RPMI7951 (cell line): ENCODE results near the gene SARS1. TPM values are rescaled to one million over a fixed set of nuclear protein-coding genes. Genes with fewer than 3 reads are reported as not detected.

Source experiments
- DNase-seq: peaks from one replicate; pipeline ENCODE4 v3.0.0-alpha.2; 2012; ENCODE audit warnings: low read depth
- total RNA-seq: library from RNA; depleted of rRNA; stranded (reverse); fragments of >200 nt; shearing (Covaris generic); gene quantifications from 2 replicates; pipeline ENCODE4 v1.2.3, GENCODE V29; 2014

Gene SARS1
- total RNA-seq, 1 experiment from 2014 or later: 145 TPM

DNA sequence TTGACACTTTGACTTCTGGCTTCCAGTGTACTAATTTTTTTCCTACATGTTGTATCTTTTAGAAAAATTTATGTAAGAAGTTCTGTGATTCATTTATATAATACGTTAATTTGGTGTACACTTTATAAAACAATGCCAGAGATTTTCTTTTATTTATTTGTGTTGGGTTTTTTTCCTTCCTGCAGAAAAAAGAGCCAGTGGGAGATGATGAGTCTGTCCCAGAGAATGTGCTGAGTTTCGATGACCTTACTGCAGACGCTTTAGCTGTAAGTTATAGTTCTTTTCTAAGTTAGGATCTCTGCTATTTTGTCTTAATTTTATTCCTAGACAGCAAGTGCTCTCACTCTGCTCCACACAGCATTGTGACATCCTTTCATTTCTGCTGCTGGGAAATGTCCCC lies 14.4 kb downstream of the SARS1 start:
- DNase-seq: no peak

- no peak for DNase-seq
Measured at GRCh38 chr1:109229531-109230127, 15.9 kb downstream of the SARS1 start.

GRCh38 chr1:109231066-109231465 lies 17.3 kb downstream of the SARS1 start:
- no peak for DNase-seq

- DNase-seq: no peak
Measured at GRCh38 chr1:109235137-109235536, 21.4 kb downstream of the SARS1 start.

GRCh38 chr1:109237512-109237911 lies 23.8 kb downstream of the SARS1 start:
- DNase-seq: no peak

GRCh38 chr1:109238382-109238781 lies 24.7 kb downstream of the SARS1 start:
- no peak for DNase-seq

- no peak for DNase-seq
Measured at GRCh38 chr1:109239047-109239408, 25.3 kb downstream of the SARS1 start.

GRCh38 chr1:109239409-109240068 lies 25.8 kb downstream of the SARS1 start:
- DNase-seq: peak; percentile 29

- DNase-seq: peak; percentile 74
Measured at GRCh38 chr1:109240158-109241152, 26.7 kb downstream of the SARS1 start.

GRCh38 chr1:109241344-109241743 lies 27.6 kb downstream of the SARS1 start:
- DNase-seq: no peak

DNA sequence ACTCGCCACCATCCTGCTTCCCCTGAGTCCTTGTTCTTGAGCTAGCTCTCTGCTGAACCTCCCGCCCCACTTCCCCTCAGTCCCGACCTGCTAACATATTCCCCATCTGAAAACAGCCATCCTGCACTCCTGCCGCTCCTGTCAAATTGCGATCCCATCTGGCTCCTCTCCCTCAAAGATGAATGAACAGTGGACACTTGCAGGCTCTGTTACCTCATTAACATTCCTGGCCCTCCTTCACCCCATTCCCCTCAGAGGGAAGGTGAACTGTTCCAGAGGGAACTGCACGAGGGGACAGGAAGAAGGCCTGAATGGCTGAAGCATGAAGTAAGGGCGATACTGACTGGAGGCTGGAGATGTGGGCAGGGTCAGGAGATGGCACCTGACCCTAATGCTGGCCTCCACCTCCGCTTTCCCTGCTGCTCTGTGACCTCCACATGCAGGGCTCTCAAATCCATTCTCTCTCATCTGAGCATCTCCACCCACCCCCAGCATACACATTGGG lies 28.2 kb downstream of the SARS1 start:
- DNase-seq: no peak

DNA sequence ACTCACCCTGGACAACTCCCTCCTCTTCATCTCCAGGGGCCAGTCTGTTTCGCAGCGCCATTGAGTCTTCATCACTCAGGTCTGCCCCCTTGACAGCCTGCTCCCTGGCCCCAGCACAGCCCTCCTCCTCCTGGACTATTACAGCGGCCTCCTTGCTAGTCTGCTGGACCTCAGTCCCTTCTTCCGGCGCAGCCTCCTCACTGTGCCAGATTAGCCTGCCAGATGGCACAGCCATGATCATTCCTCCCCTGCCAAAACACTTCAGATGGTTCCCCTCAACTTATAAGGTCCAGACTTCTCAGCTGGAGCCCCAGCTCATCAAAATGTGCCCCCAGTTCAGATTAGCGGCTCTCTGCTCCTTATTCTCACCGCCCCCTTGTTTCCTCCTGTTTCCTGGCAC lies 28.7 kb downstream of the SARS1 start:
- no peak for DNase-seq

- no peak for DNase-seq
Measured at GRCh38 chr1:109243221-109243620, 29.5 kb downstream of the SARS1 start.

GRCh38 chr1:109243860-109244552 lies 30.3 kb downstream of the SARS1 start:
- DNase-seq: no peak

GRCh38 chr1:109246141-109246551 lies 32.4 kb downstream of the SARS1 start:
- no peak for DNase-seq

GRCh38 chr1:109247401-109248365 lies 34.0 kb downstream of the SARS1 start:
- no peak for DNase-seq

DNA sequence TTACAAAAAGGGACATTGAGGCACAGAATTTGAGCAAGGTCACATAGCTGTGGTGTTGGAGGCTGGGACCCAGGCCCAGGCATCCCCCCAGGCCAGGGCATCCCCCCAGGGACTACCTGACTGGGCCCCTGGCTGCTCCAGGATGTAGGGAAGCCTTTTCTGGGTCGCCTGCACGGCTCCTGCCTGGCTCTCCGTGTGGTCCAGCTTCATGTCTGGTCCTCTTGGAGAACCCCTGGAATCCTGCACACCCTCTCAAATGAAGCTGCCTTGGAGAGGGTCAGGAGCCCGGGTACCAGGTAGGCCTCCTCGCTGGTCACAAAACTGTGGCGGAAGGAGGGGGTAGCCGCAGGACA lies 34.7 kb downstream of the SARS1 start:
- DNase-seq: no peak

DNA sequence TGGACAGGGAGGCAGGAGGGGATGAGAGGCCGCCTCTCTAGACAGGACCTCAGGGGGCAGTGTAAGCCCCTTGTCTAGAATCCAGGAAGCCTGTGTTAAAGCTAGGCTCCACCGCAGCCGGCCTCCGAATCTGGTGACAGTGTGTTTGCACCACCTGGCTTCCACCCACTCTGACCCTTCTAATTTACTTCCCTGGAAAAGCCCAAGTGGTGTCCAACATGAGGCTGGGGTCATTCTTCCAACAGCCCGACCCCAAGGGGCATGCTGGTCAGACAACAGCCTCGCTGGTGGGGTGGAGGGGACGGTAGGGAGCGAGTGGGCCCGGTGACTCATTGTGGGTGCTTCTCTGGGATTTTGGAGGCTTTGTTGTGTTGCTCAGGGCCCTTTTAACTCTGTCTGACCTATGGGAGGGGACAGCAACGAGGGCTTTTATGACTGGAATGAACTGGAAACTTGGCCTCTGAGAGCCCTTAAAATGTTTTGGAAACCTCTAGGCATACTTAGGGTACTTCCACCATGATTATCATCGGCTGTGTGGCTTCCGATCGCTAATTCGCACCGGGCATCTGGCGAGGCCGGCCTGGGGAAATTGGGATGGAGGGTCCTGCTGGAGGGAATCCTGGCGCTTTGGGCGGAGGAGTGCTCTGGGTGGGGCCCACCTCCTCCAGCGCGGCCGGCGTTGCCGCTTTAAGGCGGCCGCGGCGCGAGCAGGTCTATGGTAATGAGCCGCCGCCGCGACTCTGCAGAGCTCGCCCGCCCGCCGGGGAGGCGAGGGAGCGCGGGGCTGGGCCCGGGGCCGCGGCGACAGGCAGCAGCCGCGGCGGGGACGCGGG lies 35.3 kb downstream of the SARS1 start, which contains the start of gene CELSR2:
Gene CELSR2, plus strand, starts transcription at position 743 of the 833 bp plus-strand sequence. CDS start 541 bp downstream, outside the sequence.
- peak; percentile 66 for DNase-seq

DNA sequence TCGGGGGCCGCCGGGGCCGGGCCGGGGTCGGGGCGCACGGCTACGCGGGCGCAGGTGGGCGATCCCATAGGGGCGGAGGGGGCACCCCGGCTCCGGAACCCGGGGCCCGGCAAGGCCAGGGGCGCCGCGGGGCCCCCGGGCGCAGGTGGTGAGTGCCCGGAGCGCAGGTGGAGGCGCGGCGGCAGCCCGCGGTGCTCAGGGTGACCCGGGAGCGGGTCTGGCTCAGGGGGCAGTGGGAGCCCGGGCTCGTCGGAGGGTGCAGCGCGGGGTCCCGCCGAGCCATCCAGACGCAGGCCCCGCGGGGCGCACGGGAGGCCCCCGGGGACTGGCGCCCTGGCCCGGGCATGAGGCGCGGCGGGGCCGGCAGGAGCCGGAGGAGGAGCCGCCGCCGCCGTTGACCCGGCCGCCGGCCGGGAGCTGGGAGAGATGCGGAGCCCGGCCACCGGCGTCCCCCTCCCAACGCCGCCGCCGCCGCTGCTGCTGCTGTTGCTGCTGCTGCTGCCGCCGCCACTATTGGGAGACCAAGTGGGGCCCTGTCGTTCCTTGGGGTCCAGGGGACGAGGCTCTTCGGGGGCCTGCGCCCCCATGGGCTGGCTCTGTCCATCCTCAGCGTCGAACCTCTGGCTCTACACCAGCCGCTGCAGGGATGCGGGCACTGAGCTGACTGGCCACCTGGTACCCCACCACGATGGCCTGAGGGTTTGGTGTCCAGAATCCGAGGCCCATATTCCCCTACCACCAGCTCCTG lies 36.1 kb downstream of the SARS1 start:
- no peak for DNase-seq
